ENCODE results near the gene KRTAP20-2.

- TF ChIP-seq, protein P1, sequence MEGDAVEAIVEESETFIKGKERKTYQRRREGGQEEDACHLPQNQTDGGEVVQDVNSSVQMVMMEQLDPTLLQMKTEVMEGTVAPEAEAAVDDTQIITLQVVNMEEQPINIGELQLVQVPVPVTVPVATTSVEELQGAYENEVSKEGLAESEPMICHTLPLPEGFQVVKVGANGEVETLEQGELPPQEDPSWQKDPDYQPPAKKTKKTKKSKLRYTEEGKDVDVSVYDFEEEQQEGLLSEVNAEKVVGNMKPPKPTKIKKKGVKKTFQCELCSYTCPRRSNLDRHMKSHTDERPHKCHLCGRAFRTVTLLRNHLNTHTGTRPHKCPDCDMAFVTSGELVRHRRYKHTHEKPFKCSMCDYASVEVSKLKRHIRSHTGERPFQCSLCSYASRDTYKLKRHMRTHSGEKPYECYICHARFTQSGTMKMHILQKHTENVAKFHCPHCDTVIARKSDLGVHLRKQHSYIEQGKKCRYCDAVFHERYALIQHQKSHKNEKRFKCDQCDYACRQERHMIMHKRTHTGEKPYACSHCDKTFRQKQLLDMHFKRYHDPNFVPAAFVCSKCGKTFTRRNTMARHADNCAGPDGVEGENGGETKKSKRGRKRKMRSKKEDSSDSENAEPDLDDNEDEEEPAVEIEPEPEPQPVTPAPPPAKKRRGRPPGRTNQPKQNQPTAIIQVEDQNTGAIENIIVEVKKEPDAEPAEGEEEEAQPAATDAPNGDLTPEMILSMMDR (IDR thresholded peaks at IDR 0.05) = no peak
- TF ChIP-seq POLR2A (IDR thresholded peaks at IDR 0.05) = no peak
Measured at GRCh38 chr21:30628109-30628508, 6.9 kb upstream of the KRTAP20-2 start.

Data from uterus (tissue), 2 donors.